Brain microvascular endothelial cell (primary cell): Measurements from ENCODE around the gene SHISA9.

Experiments used
- DNase-seq: peaks from one replicate; pipeline ENCODE4 v3.0.0-alpha.2; 2020
- H3K27ac ChIP-seq: fragments of 250-450 bp; sonication (Bioruptor Pico); 2 replicates; pipeline ENCODE4 v1.5.1; 2020; ENCODE audit warnings: mild to moderate bottlenecking, moderate library complexity
- H3K27me3 ChIP-seq: fragments of 250-450 bp; sonication (Bioruptor Pico); replicated peaks from 2 replicates; pipeline ENCODE4 v1.5.1; 2020; ENCODE audit warnings: mild to moderate bottlenecking
- H3K36me3 ChIP-seq: fragments of 250-450 bp; sonication (Bioruptor Pico); replicated peaks from 2 replicates; pipeline ENCODE4 v1.5.1; 2020; ENCODE audit warnings: mild to moderate bottlenecking
- H3K4me3 ChIP-seq: 2 replicates; pipeline ENCODE4 v1.5.1; 2011; ENCODE audit warnings: low read depth, mild to moderate bottlenecking, control low read depth, low read length, moderate library complexity
- in situ Hi-C: cut with HindIII; loops from 2 replicates; pipeline ENCODE4 v1.10.0; 2017; ENCODE audit warnings: low sequenced_read_pairs, low pct_ligation_motif_present
- TF ChIP-seq, protein P1 (sequence below): IDR thresholded peaks from 2 replicates; pipeline ENCODE4 v1.5.1; 2011; ENCODE audit warnings: low read depth, mild to moderate bottlenecking, moderate library complexity, low read length, control low read depth, inconsistent platforms; ENCODE audit errors: missing control alignments

SHISA9 gene

DNA sequence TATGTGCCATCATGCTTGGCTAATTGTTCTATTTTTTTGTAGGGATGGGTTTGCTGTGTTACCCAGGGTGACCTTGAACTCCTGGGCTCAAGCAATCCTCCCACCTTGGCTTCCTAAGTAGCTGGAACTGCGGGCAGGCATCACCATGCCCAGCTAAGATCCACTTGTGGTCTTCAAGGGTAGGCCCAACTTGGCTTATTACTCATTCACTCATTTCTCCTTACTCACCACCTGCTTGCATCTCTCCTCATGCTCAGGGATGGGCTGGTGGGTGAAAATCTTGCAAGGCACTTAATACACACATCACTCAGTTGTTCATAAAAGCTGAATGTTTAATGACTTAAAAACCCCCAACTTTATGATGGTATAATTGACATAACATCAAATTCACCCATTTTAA, 207.8 kb downstream of the SHISA9 start:
- DNase-seq = no peak
- no peaks in the 10 kb centered on the region for H3K27me3 ChIP-seq
- H3K4me3 ChIP-seq = no peak overlapping the region
- TF ChIP-seq, protein P1, sequence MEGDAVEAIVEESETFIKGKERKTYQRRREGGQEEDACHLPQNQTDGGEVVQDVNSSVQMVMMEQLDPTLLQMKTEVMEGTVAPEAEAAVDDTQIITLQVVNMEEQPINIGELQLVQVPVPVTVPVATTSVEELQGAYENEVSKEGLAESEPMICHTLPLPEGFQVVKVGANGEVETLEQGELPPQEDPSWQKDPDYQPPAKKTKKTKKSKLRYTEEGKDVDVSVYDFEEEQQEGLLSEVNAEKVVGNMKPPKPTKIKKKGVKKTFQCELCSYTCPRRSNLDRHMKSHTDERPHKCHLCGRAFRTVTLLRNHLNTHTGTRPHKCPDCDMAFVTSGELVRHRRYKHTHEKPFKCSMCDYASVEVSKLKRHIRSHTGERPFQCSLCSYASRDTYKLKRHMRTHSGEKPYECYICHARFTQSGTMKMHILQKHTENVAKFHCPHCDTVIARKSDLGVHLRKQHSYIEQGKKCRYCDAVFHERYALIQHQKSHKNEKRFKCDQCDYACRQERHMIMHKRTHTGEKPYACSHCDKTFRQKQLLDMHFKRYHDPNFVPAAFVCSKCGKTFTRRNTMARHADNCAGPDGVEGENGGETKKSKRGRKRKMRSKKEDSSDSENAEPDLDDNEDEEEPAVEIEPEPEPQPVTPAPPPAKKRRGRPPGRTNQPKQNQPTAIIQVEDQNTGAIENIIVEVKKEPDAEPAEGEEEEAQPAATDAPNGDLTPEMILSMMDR = no peak
- in situ Hi-C loops = no loop called here
- H3K27ac ChIP-seq = no peak overlapping the region
- H3K36me3 ChIP-seq = no peaks in the 10 kb centered on the region

DNA sequence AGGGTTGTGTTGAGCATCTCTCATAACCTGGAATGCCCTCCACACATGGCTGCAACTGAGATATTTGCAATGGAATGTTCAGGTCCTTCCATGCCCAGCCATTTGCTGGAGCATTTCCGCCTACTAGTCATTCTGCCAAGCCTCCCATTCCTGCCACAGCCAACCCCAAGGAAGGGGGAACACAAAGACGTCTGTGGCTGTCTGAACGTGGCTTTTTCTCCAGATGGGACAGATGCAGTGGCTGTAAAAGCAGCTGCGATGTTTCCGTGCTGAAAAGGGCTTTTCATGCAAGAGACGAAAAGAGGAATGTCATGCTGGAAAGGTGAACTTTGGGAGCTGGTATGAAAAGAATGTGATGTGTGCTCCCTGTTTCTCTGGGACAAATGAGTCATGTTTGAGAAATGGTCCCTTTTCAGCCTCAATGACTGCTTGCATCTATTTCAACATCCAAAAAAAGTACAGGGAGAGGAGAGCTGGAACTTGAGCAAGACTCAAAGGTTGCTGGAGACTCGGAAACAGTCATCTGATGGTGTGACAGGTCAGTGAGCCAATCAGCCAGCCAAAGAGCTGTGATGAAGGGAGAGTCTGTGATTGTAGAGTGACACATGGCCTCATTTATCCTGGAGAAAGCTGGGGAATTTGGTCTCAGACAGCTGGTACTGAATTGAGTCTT, 208.9 kb downstream of the SHISA9 start:
- Histone ChIP-seq H3K36me3 (no peaks in the 10 kb centered on the region), H3K4me3 (no peak overlapping the region), H3K27ac (no peak overlapping the region), H3K27me3 (no peaks in the 10 kb centered on the region)
- TF ChIP-seq, protein P1 = no peak
- no peak for DNase-seq
- in situ Hi-C loops = no loop called here

DNA sequence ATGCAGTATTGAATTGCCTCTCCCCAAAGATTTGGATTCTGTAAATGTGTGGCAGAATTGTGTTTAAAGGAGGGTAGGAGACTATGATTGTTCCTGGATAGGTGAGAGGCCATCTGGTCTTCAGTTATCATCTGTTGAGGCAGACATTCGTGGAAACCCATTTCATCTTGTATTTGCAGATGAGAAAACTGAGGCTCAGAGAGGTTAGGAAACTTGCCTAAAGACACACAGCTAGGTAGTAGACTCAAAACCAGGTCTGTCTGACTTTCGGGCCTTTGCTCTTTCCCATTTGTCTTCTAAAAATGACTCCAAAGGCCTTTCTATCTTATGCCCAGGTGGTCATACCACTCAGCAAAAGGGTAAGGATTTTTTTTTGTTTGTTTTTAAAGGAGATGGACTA, 210.3 kb downstream of the SHISA9 start:
- DNase-seq = no peak
- Histone ChIP-seq H3K27ac (no peak overlapping the region), H3K4me3 (no peak overlapping the region), H3K27me3 (no peaks in the 10 kb centered on the region), H3K36me3 (no peaks in the 10 kb centered on the region)
- in situ Hi-C loops = no loop called here
- TF ChIP-seq, protein P1 = no peak

GRCh38 chr16:13113741-13114140, 212.3 kb downstream of the SHISA9 start:
- TF ChIP-seq, protein P1 = no peak
- in situ Hi-C loops = no loop called here

GRCh38 chr16:13118091-13118490, 216.7 kb downstream of the SHISA9 start:
- in situ Hi-C loops = no loop called here
- Histone ChIP-seq H3K27ac (no peak overlapping the region), H3K27me3 (no peaks in the 10 kb centered on the region), H3K4me3 (no peak overlapping the region), H3K36me3 (no peaks in the 10 kb centered on the region)
- TF ChIP-seq, protein P1 = no peak
- no peak for DNase-seq

More at GRCh38 chr16:13113741-13114140, 212.3 kb downstream of the SHISA9 start:
- no peak for DNase-seq
- no peak overlapping the region for H3K4me3 ChIP-seq
- H3K36me3 ChIP-seq = no peaks in the 10 kb centered on the region
- no peak overlapping the region for H3K27ac ChIP-seq
- no peaks in the 10 kb centered on the region for H3K27me3 ChIP-seq

- no peaks in the 10 kb centered on the region for H3K36me3 ChIP-seq
- H3K27ac ChIP-seq = no peak overlapping the region
- H3K27me3 ChIP-seq = no peaks in the 10 kb centered on the region
- no peak overlapping the region for H3K4me3 ChIP-seq
- DNase-seq = no peak
- in situ Hi-C loops = no loop called here
- TF ChIP-seq, protein P1 = no peak
These were observed 218.7 kb downstream of the SHISA9 start for GRCh38 chr16:13120091-13120490.
